T-helper 1 cell treated with Interleukin-12 subunit alpha and Interleukin-12 subunit beta and Interleukin-4 antibody, amounts not matched to agents 30 μg/mL and 1 μg/mL, for 36 hours (primary cell): ENCODE measurements around the gene PHKG1.
A peak's percentile ranks its signal among the peaks of the same experiment; 100 is the strongest.
"Not testable (repeated sequence)": the region's sequence is repeated elsewhere in the genome, so short reads cannot be mapped to it uniquely, and the experiment has no call there.

Source experiments
- H3K27ac Mint-ChIP-seq: one replicate; pipeline ENCODE4 v1.8.0; 2021; ENCODE audit warnings: mild to moderate bottlenecking, mixed read lengths
- H3K27me3 Mint-ChIP-seq: one replicate; pipeline ENCODE4 v1.8.0; 2021; ENCODE audit warnings: low read depth, mixed read lengths
- H3K36me3 Mint-ChIP-seq: one replicate; pipeline ENCODE4 v1.8.0; 2021; ENCODE audit warnings: low read depth, mixed read lengths
- H3K4me1 Mint-ChIP-seq: one replicate; pipeline ENCODE4 v1.8.0; 2021; ENCODE audit warnings: low read depth, mixed read lengths
- H3K4me3 Mint-ChIP-seq: one replicate; pipeline ENCODE4 v1.8.0; 2021; ENCODE audit warnings: mild to moderate bottlenecking, moderate library complexity, mixed read lengths
- H3K9me3 Mint-ChIP-seq: one replicate; pipeline ENCODE4 v1.8.0; 2021; ENCODE audit warnings: mixed read lengths

The PHKG1 gene

GRCh38 chr7:56063882-56064625 lies 28.7 kb downstream of the PHKG1 start, which contains the start of gene SUMF2:
Gene SUMF2 (plus strand): TSS chr7:56064286. CDS start chr7:56064312, 26 bp downstream.
- Mint-ChIP-seq H3K9me3 (no peaks in the 10 kb centered on the region), H3K4me3 (peak within 1 kb of the TSS; percentile 92), H3K27me3 (no peaks in the 10 kb centered on the region), H3K4me1 (peaks cover 23% of the 10 kb centered on the region), H3K36me3 (peaks cover 35% of the 10 kb centered on the region), H3K27ac (peak within 1 kb of the TSS; percentile 85)

- Mint-ChIP-seq H3K36me3 (peaks cover 33% of the 10 kb centered on the region), H3K27me3 (no peaks in the 10 kb centered on the region), H3K9me3 (no peaks in the 10 kb centered on the region), H3K4me1 (peaks cover 23% of the 10 kb centered on the region), H3K4me3 (peak overlapping the region; percentile 92), H3K27ac (peak overlapping the region; percentile 85)
These were observed 29.3 kb downstream of the PHKG1 start for GRCh38 chr7:56063500-56063881.

GRCh38 chr7:56062382-56062781 lies 30.4 kb downstream of the PHKG1 start:
- Mint-ChIP-seq H3K27me3 (no peaks in the 10 kb centered on the region), H3K27ac (peak overlapping the region; percentile 60), H3K4me3 (peak overlapping the region; percentile 3), H3K36me3 (peaks cover 42% of the 10 kb centered on the region), H3K9me3 (no peaks in the 10 kb centered on the region), H3K4me1 (peaks cover 23% of the 10 kb centered on the region)

GRCh38 chr7:56053993-56054392 lies 38.8 kb downstream of the PHKG1 start:
- Mint-ChIP-seq H3K4me1 (peaks cover 28% of the 10 kb centered on the region), H3K27ac (no peak overlapping the region), H3K9me3 (no peaks in the 10 kb centered on the region), H3K36me3 (peaks cover 40% of the 10 kb centered on the region), H3K27me3 (no peaks in the 10 kb centered on the region), H3K4me3 (peak overlapping the region; percentile 38)

GRCh38 chr7:56053379-56053778 lies 39.4 kb downstream of the PHKG1 start:
- no peak overlapping the region for H3K27ac Mint-ChIP-seq
- peaks cover 28% of the 10 kb centered on the region for H3K4me1 Mint-ChIP-seq
- peaks cover 37% of the 10 kb centered on the region for H3K36me3 Mint-ChIP-seq
- H3K27me3 Mint-ChIP-seq: no peaks in the 10 kb centered on the region
- H3K9me3 Mint-ChIP-seq: no peaks in the 10 kb centered on the region
- H3K4me3 Mint-ChIP-seq: no peak overlapping the region

- H3K27ac Mint-ChIP-seq: peak within 1 kb of the TSS; percentile 97
- peak within 1 kb of the TSS; percentile 99 for H3K4me3 Mint-ChIP-seq
- H3K36me3 Mint-ChIP-seq: peaks cover 24% of the 10 kb centered on the region
- no peaks in the 10 kb centered on the region for H3K9me3 Mint-ChIP-seq
- no peaks in the 10 kb centered on the region for H3K27me3 Mint-ChIP-seq
- peaks cover 29% of the 10 kb centered on the region for H3K4me1 Mint-ChIP-seq
These were observed 41.2 kb downstream of the PHKG1 start, which contains the start of the genes CCT6A and PSPH for GRCh38 chr7:56051339-56052191. Gene CCT6A (plus strand): TSS chr7:56051765. CDS start chr7:56051849, 84 bp downstream. Gene PSPH (minus strand): TSS chr7:56051444. CDS start chr7:56021212, 30,232 bp downstream.

GRCh38 chr7:56051053-56051338 lies 41.8 kb downstream of the PHKG1 start:
- Mint-ChIP-seq H3K27me3 (no peaks in the 10 kb centered on the region), H3K27ac (peak overlapping the region; percentile 97), H3K4me3 (peak overlapping the region; percentile 99), H3K36me3 (peaks cover 20% of the 10 kb centered on the region), H3K9me3 (no peaks in the 10 kb centered on the region), H3K4me1 (peaks cover 29% of the 10 kb centered on the region)

- not testable (repeated sequence) for H3K4me3 Mint-ChIP-seq, H3K9me3 Mint-ChIP-seq, H3K27ac Mint-ChIP-seq, H3K27me3 Mint-ChIP-seq, H3K36me3 Mint-ChIP-seq
- peaks cover 16% of the 10 kb centered on the region for H3K4me1 Mint-ChIP-seq
These were observed 44.0 kb downstream of the PHKG1 start for GRCh38 chr7:56048763-56049162.

GRCh38 chr7:56048245-56048644 lies 44.5 kb downstream of the PHKG1 start:
- peaks cover 4% of the 10 kb centered on the region for H3K36me3 Mint-ChIP-seq
- peaks cover 14% of the 10 kb centered on the region for H3K4me1 Mint-ChIP-seq
- H3K27ac Mint-ChIP-seq: no peak overlapping the region
- no peak overlapping the region for H3K4me3 Mint-ChIP-seq
- no peaks in the 10 kb centered on the region for H3K9me3 Mint-ChIP-seq
- H3K27me3 Mint-ChIP-seq: no peaks in the 10 kb centered on the region

- H3K27ac Mint-ChIP-seq, H3K36me3 Mint-ChIP-seq, H3K27me3 Mint-ChIP-seq, H3K9me3 Mint-ChIP-seq, H3K4me3 Mint-ChIP-seq: not testable (repeated sequence)
- H3K4me1 Mint-ChIP-seq: peaks cover 10% of the 10 kb centered on the region
These were observed 45.2 kb downstream of the PHKG1 start for GRCh38 chr7:56047446-56048116.

GRCh38 chr7:56046721-56047445 lies 45.9 kb downstream of the PHKG1 start:
- Mint-ChIP-seq H3K27me3 (no peaks in the 10 kb centered on the region), H3K27ac (no peak overlapping the region), H3K9me3 (no peaks in the 10 kb centered on the region), H3K36me3 (peaks cover 2% of the 10 kb centered on the region), H3K4me1 (peaks cover 7% of the 10 kb centered on the region), H3K4me3 (no peak overlapping the region)

- H3K27me3 Mint-ChIP-seq, H3K4me3 Mint-ChIP-seq, H3K36me3 Mint-ChIP-seq, H3K4me1 Mint-ChIP-seq, H3K27ac Mint-ChIP-seq, H3K9me3 Mint-ChIP-seq: not testable (repeated sequence)
These were observed 47.0 kb downstream of the PHKG1 start for GRCh38 chr7:56045758-56046157.

- H3K4me3 Mint-ChIP-seq: no peak overlapping the region
- H3K27me3 Mint-ChIP-seq: no peaks in the 10 kb centered on the region
- H3K9me3 Mint-ChIP-seq: no peaks in the 10 kb centered on the region
- no peak overlapping the region for H3K27ac Mint-ChIP-seq
- no peaks in the 10 kb centered on the region for H3K36me3 Mint-ChIP-seq
- no peaks in the 10 kb centered on the region for H3K4me1 Mint-ChIP-seq
These were observed 52.0 kb downstream of the PHKG1 start for GRCh38 chr7:56040730-56041129.
